Loucy (cell line): ENCODE data around the gene CADM4.
A peak's percentile ranks its signal among the peaks of the same experiment; 100 is the strongest.

Experiments used
- H2AFZ ChIP-seq: fragments of 200-600 bp; sonication (generic); 2 replicates; pipeline ENCODE4 v1.6.0; 2016; ENCODE audit warnings: antibody characterized with exemption, mild to moderate bottlenecking, low read length, moderate library complexity
- H3F3A ChIP-seq: fragments of 200-600 bp; 2 replicates; pipeline ENCODE4 v1.6.0; 2016; ENCODE audit warnings: antibody characterized with exemption, low read depth, mild to moderate bottlenecking
- H3K27me3 ChIP-seq: fragments of 200-600 bp; sonication (generic); 2 replicates; pipeline ENCODE4 v1.6.1; 2014; ENCODE audit warnings: low read length, mild to moderate bottlenecking; ENCODE audit not compliant: insufficient read depth, poor library complexity, severe bottlenecking
- H3K36me3 ChIP-seq: fragments of 200-600 bp; sonication (generic); 2 replicates; pipeline ENCODE4 v1.6.1; 2016; ENCODE audit warnings: low read length; ENCODE audit not compliant: insufficient read depth
- H3K4me1 ChIP-seq: fragments of 200-600 bp; sonication (generic); 2 replicates; pipeline ENCODE4 v1.5.1; 2014; ENCODE audit warnings: low read length, mild to moderate bottlenecking; ENCODE audit not compliant: insufficient read depth, poor library complexity, severe bottlenecking
- H3K4me2 ChIP-seq: fragments of 200-600 bp; sonication (generic); 2 replicates; pipeline ENCODE4 v1.6.0; 2014; ENCODE audit warnings: antibody characterized with exemption, low read length, low read depth, mild to moderate bottlenecking; ENCODE audit not compliant: poor library complexity, severe bottlenecking
- H3K4me3 ChIP-seq: fragments of 200-600 bp; sonication (generic); 2 replicates; pipeline ENCODE4 v1.5.1; 2014; ENCODE audit warnings: low read length, mild to moderate bottlenecking, mixed read lengths; ENCODE audit not compliant: poor library complexity, severe bottlenecking
- H3K79me2 ChIP-seq: fragments of 200-600 bp; sonication (generic); 2 replicates; pipeline ENCODE4 v1.6.1; 2014; ENCODE audit warnings: low read length; ENCODE audit not compliant: insufficient read depth
- H3K9ac ChIP-seq: fragments of 200-600 bp; sonication (generic); 2 replicates; pipeline ENCODE4 v1.6.0; 2014; ENCODE audit warnings: mild to moderate bottlenecking, low read depth, low read length, moderate library complexity; ENCODE audit not compliant: poor library complexity, severe bottlenecking
- H3K9me2 ChIP-seq: fragments of 200-600 bp; sonication (generic); replicated peaks from 2 replicates; pipeline ENCODE4 v1.6.1; 2016; ENCODE audit warnings: low read depth, low read length, mixed read lengths
- H3K9me3 ChIP-seq: fragments of 200-600 bp; sonication (generic); 2 replicates; pipeline ENCODE4 v1.6.1; 2014; ENCODE audit warnings: mild to moderate bottlenecking, antibody characterized with exemption, low read length, low read depth; ENCODE audit not compliant: insufficient read depth
- H4K20me1 ChIP-seq: fragments of 200-600 bp; sonication (generic); 2 replicates; pipeline ENCODE4 v1.6.0; 2014; ENCODE audit warnings: antibody characterized with exemption, low read length, mild to moderate bottlenecking; ENCODE audit not compliant: insufficient read depth, poor library complexity, severe bottlenecking
- CTCF ChIP-seq: fragments of 200-600 bp; sonication (generic); conservative IDR thresholded peaks from 2 replicates; pipeline ENCODE4 v1.5.1; 2014; ENCODE audit warnings: mild to moderate bottlenecking, antibody characterized with exemption, low read length
- EZH2phosphoT487 ChIP-seq: fragments of 200-600 bp; IDR thresholded peaks from 2 replicates; pipeline ENCODE4 v1.6.1; 2018; ENCODE audit warnings: antibody characterized with exemption, mild to moderate bottlenecking, moderate library complexity, borderline replicate concordance

CADM4 gene

DNA sequence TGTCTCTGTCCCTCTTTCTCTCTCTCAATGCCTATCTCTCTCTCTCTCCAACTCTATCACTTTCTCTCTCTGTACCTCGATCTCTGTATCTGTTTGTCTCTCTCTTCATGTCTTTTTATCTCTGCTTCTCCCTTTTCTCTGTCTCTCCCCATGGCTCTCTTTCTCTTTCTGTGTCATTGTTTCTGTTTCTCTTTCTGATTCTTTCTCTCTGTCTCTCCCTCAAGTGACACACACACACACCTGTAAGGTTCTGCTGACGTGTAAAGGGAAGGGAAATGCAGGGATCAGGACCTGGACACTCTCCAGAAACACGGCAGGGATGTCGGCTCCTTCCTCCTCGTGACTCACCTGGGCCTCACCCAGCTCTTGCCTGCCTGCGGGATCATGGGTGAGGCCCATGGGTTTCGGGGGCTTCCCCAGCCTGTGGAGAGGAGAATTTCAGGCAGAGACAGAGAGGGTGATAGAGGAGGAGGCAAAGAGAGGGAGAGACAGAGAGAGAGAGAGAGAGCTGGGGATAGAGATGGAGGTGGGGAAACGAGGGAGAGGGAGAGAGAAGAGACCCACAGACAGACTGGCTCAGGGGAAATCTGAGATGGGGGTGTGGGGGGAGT is 35.7 kb upstream of the CADM4 start:
- H3K4me3 ChIP-seq: no peak overlapping the region
- H3K27me3 ChIP-seq: no peaks in the 10 kb centered on the region
- H3K9me3 ChIP-seq: no peaks in the 10 kb centered on the region
- H3K4me2 ChIP-seq: no peak overlapping the region
- no peak overlapping the region for H2AFZ ChIP-seq
- H3K4me1 ChIP-seq: peaks cover 3% of the 10 kb centered on the region
- H4K20me1 ChIP-seq: no peaks in the 10 kb centered on the region
- TF ChIP-seq CTCF (no peak), EZH2phosphoT487 (no peak)
- H3K36me3 ChIP-seq: no peaks in the 10 kb centered on the region
- no peaks in the 10 kb centered on the region for H3K79me2 ChIP-seq
- H3K9me2 ChIP-seq: no peaks in the 10 kb centered on the region
- H3F3A ChIP-seq: no peaks in the 10 kb centered on the region
- H3K9ac ChIP-seq: peak overlapping the region; percentile 15

DNA sequence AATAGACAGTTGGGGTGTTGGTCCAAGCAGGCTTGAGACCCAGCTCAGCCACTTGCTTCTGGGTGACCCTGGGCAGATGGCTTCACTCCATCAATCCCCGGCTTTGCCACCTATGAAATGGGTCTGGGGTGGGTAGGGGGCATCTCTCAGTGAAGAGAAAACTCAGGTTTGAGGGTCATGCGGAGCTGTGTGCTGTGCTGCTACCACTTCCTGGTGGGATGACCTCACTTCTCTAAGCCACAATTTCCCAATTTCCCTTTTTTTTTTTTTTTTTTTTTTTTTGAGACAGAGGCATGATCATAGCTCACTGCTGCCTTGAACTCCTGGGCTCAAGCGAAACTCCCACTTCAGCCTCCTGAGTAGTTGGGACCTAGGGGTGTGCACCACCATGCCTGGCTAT is 34.9 kb upstream of the CADM4 start:
- Histone ChIP-seq H3K4me2 (no peak overlapping the region), H3K4me1 (peaks cover 11% of the 10 kb centered on the region), H4K20me1 (no peaks in the 10 kb centered on the region), H3K4me3 (no peak overlapping the region), H3F3A (no peaks in the 10 kb centered on the region), H2AFZ (no peak overlapping the region), H3K36me3 (no peaks in the 10 kb centered on the region), H3K79me2 (no peaks in the 10 kb centered on the region), H3K9me2 (no peaks in the 10 kb centered on the region), H3K27me3 (no peaks in the 10 kb centered on the region), H3K9me3 (no peaks in the 10 kb centered on the region), H3K9ac (no peak overlapping the region)
- TF ChIP-seq CTCF (no peak), EZH2phosphoT487 (no peak)

- Histone ChIP-seq H3K4me1 (peaks cover 12% of the 10 kb centered on the region), H3K27me3 (no peaks in the 10 kb centered on the region), H3K4me2 (no peak overlapping the region), H3K9me2 (no peaks in the 10 kb centered on the region), H3F3A (no peaks in the 10 kb centered on the region), H3K36me3 (no peaks in the 10 kb centered on the region), H3K4me3 (no peak overlapping the region), H4K20me1 (no peaks in the 10 kb centered on the region), H2AFZ (no peak overlapping the region), H3K9ac (no peak overlapping the region), H3K79me2 (no peaks in the 10 kb centered on the region), H3K9me3 (no peaks in the 10 kb centered on the region)
- no peak for TF ChIP-seq CTCF
- TF ChIP-seq EZH2phosphoT487: no peak
Measured at GRCh38 chr19:43674183-43674582, 34.5 kb upstream of the CADM4 start.
